HG03378 (cell line): ENCODE measurements around the gene RAD50.
"Not testable (repeated sequence)": the region's sequence is repeated elsewhere in the genome, so short reads cannot be mapped to it uniquely, and the experiment has no call there.

Source experiments
- ATAC-seq: cut with Tn5 transposase; IDR thresholded peaks from one replicate; pipeline ENCODE4 v1.9.1; 2021; ENCODE audit warnings: mild to moderate bottlenecking, moderate library complexity; ENCODE audit not compliant: unreplicated experiment

The RAD50 gene

DNA sequence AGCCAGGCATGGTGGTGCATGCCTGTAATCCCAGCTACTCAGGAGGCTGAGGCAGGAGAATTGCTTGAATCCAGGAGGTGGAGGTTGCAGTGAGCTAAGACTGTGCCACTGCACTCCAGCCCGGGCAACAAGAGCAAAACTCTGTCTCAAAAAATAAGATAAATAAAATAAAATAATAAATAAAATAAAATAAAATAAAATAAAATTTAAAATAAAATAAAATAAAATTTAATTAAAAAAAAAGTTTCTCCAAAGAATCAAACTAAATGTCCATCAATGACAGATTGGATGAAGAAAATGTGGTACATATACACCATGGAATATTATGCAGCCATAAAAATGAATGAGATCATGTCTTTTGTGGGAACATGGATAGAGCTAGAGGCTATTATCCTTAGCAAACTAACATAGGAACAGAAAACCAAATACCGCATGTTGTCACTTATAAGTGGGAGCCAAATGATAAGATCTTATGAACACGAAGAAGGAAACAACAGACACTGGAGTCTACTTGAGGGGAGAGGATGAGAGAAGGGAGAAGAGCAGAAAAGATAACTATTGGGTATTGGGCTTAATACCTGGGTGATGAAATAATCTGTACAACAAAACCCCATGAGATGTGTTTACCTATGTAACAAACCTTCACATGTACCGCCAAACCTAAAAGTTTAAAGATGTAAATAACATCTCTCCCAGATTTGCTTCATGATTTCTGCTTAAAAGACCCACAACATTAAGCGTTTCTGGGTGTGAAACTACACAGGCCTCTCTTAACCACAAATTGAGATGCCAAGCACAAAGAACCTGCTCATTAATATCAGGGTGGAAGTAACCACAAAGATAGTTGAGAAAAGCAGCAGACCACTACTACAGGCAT lies 135.2 kb downstream of the RAD50 start:
- ATAC-seq: not testable (repeated sequence)

DNA sequence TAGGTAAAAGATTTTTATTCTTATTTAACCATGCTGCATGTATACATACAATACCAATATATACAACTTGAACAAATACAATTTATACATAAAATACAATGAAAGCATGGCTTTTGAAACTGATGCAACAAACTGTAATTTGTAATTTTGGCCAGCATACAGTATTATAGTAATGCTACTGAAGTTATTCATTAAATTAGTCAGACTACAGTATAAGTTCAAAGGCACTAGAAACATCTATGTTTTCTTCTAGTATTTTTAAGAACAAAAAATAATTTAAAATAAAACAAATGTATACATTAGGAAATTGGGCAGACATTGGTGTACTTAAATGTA lies 135.8 kb downstream of the RAD50 start:
- no peak for ATAC-seq
